ENCODE data around the gene SELENON.

DNA sequence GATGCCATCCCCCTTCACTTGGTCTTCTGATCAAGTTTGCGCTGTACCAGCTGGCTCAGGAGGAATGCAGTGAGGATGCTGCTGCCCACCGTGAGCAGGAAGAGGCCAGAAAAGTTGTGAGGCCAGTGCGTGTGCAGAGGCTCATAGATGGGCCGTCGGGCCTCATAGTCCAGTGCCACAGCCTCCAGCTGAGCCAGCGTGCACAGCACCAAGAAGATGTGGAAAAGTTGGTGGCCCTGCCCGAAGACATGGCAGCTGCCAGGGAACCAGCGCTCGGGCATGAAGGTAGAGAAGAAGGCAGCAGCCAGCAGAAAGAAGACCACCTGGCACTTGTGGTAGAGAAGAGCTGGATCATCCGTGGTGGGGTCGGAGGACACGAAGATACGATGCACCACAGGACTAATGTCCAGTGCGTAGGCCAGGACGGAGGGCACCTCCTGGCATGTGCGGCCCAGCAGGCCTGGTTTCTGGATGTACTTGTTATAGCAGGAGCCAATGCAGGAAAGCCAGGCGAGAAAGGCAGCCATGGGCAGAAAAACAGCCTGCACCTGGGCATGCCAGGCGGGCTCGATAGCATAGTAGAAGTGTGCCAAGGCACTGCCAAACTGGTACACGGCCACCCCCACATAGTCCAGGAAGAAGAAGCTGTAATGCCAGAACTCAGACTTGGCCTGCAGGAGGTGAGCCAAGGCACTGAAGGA lies 62.9 kb downstream of the SELENON start:
- no peak for TF ChIP-seq ZNF274 (IDR thresholded peaks at IDR 0.05; ENCODE audit: low read depth, low read length)
- TF ChIP-seq YY1 (IDR thresholded peaks at IDR 0.05; ENCODE audit: insufficient read depth, insufficient read length) = no peak
